Hepatocyte (in vitro differentiated cells): Measurements from ENCODE around the gene IDE. TPM values are rescaled to one million over a fixed set of nuclear protein-coding genes. Genes with fewer than 3 reads are reported as not detected.
A peak's percentile ranks its signal among the peaks of the same experiment; 100 is the strongest.
"Not testable (repeated sequence)": the region's sequence is repeated elsewhere in the genome, so short reads cannot be mapped to it uniquely, and the experiment has no call there.

Experiments
- DNase-seq: peaks from one replicate; pipeline ENCODE4 v3.0.0-alpha.2; 2016; ENCODE audit warnings: low spot score
- H2AFZ ChIP-seq: fragments of 200-600 bp; sonication (generic); 2 replicates; pipeline ENCODE4 v1.6.0; 2016; ENCODE audit warnings: antibody characterized with exemption, mild to moderate bottlenecking
- H3K27ac ChIP-seq: fragments of 200-600 bp; sonication (generic); 2 replicates; pipeline ENCODE4 v1.5.1; 2016; ENCODE audit warnings: mild to moderate bottlenecking
- H3K27me3 ChIP-seq: fragments of 200-600 bp; sonication (generic); 2 replicates; pipeline ENCODE4 v1.6.1; 2016
- H3K36me3 ChIP-seq: fragments of 200-600 bp; sonication (generic); replicated peaks from 2 replicates; pipeline ENCODE4 v1.5.1; 2016; ENCODE audit warnings: low read depth; ENCODE audit not compliant: insufficient read depth
- H3K4me1 ChIP-seq: fragments of 200-600 bp; sonication (generic); 2 replicates; pipeline ENCODE4 v1.5.1; 2016; ENCODE audit warnings: mild to moderate bottlenecking, moderate library complexity; ENCODE audit not compliant: insufficient read depth
- H3K4me2 ChIP-seq: fragments of 200-600 bp; sonication (generic); 2 replicates; pipeline ENCODE4 v1.6.0; 2016
- H3K4me3 ChIP-seq: fragments of 200-600 bp; sonication (generic); 2 replicates; pipeline ENCODE4 v1.5.1; 2016; ENCODE audit warnings: mild to moderate bottlenecking
- H3K79me2 ChIP-seq: fragments of 200-600 bp; sonication (generic); 2 replicates; pipeline ENCODE4 v1.6.0; 2017; ENCODE audit warnings: mild to moderate bottlenecking
- H3K9me2 ChIP-seq: fragments of 200-600 bp; sonication (generic); replicated peaks from 2 replicates; pipeline ENCODE4 v1.6.0; 2017; ENCODE audit warnings: mild to moderate bottlenecking; ENCODE audit not compliant: insufficient read depth
- H3K9me3 ChIP-seq: fragments of 200-600 bp; sonication (generic); 2 replicates; pipeline ENCODE4 v1.5.1; 2016; ENCODE audit warnings: low read depth, mild to moderate bottlenecking
- H4K20me1 ChIP-seq: fragments of 200-600 bp; sonication (generic); 2 replicates; pipeline ENCODE4 v1.6.0; 2016; ENCODE audit warnings: mild to moderate bottlenecking; ENCODE audit not compliant: insufficient read depth, poor library complexity, severe bottlenecking
- CTCF ChIP-seq: fragments of 200-600 bp; sonication (generic); IDR thresholded peaks from 2 replicates; pipeline ENCODE4 v1.5.1; 2016; ENCODE audit warnings: antibody characterized with exemption, mild to moderate bottlenecking; ENCODE audit not compliant: poor library complexity
- EZH2 ChIP-seq: fragments of 200-600 bp; sonication (generic); IDR thresholded peaks from 2 replicates; pipeline ENCODE4 v1.6.1; 2016; ENCODE audit warnings: antibody characterized with exemption, mild to moderate bottlenecking, borderline replicate concordance
- EZH2phosphoT487 ChIP-seq: fragments of 200-600 bp; sonication (generic); IDR thresholded peaks from one replicate; pipeline ENCODE4 v1.6.1; 2018; ENCODE audit warnings: antibody characterized with exemption, mild to moderate bottlenecking, low read depth, moderate library complexity; ENCODE audit not compliant: unreplicated experiment, severe bottlenecking
- WGBS: methylation state at CpG from one replicate; pipeline ENCODE4 v1.1.6; 2016; ENCODE audit warnings: low lambda C conversion rate; ENCODE audit errors: missing lambda C conversion rate; 5-methylcytosine and 5-hydroxymethylcytosine counted together
- polyA plus RNA-seq: library from polyadenylated mRNA; unstranded; fragments of >200 nt; fragmentation: Nextera tagmentation; extraction: Ambion mirVana; gene quantifications from 2 replicates; pipeline ENCODE4 v1.2.1, GENCODE V29; 2016
- total RNA-seq: library from RNA; depleted of rRNA; stranded (reverse); fragments of >200 nt; gene quantifications from 2 replicates; pipeline ENCODE4 v1.2.3, GENCODE V29; 2014

IDE gene
- total and polyA plus RNA-seq, 2 experiments from 2014 or later = 16.6 to 39.7 TPM

DNA sequence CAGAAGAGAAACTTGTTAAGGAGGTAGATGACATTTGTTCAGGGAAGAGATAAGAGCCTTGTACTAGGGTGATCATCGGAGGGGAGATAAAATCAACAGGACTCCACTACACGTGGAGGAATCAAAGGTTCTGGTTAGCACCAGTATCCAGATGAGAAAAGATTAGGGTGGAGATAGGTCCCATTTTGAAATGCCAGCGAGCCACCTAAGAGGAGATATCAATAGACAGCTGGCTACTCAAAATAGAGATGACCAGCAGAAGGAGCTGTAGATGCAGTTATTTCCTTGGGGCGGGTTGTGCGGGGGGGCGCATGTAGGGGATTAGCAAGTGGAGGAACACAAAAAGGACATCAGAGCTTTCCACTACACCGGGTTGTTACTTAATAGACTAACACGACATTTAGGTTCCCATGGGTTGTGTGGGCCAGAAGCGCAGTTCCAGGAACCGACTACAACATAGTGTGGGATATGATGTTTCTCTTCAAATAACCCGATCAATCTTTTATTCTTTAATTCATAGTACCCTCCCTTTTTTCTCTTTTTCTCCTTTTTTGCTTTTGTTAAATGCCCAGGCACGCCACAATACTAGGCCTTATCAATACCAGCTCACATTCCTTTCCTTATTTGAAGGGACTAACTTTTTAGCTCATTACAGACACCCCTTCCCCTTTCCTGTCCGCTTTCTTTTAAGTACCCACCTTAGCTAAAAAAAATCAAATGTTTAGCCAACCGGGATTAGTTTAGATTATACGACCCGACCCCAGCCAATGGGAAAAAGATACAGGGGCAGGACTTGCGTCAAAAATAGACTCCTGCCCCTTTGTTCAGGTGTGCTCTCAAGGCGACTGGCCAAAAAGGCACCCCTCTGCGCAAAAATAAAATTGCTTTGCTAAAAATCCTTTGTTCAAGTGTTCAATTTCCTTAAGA, 17.0 kb upstream of the IDE start:
- peak overlapping the region; percentile 97 for H3K27ac ChIP-seq
- DNase-seq = peak; percentile 60

DNA sequence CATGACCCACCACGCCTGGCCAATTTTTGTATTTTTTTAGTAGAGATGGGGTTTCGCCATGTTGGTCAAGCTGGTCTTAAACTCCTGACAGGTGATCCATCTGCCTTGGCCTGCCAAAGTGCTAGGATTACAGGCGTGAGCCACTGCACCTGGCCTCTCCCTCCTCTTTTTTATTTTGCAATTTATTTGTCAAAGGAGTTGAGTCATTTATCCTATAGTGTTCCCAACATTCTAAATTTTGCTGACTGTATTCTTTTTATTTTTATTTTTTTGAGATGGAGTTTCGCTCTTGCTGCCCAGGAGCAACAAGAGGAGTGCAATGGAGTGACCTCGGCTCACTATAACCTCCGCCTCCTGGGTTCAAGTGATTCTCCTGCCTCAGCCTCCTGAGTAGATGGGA, 8.5 kb upstream of the IDE start:
- not testable (repeated sequence) for H3K9me3 ChIP-seq, H4K20me1 ChIP-seq, H3K36me3 ChIP-seq, H3K4me1 ChIP-seq, H3K4me2 ChIP-seq, H3K4me3 ChIP-seq, H3K27me3 ChIP-seq, H3K79me2 ChIP-seq, DNase-seq, H3K27ac ChIP-seq, H3K9me2 ChIP-seq, H2AFZ ChIP-seq
- 97% methylated on average over 6 of the region's 6 CpGs for WGBS

More for the DNA sequence above, 17.0 kb upstream of the IDE start:
- H3K4me1 ChIP-seq = peaks cover 4% of the 10 kb centered on the region
- no peaks in the 10 kb centered on the region for H3K9me3 ChIP-seq
- H3K9me2 ChIP-seq = no peaks in the 10 kb centered on the region
- H3K79me2 ChIP-seq = peaks cover 22% of the 10 kb centered on the region
- H3K27me3 ChIP-seq = no peaks in the 10 kb centered on the region
- H3K36me3 ChIP-seq = no peaks in the 10 kb centered on the region
- peak overlapping the region; percentile 74 for H2AFZ ChIP-seq
- peak overlapping the region; percentile 27 for H3K4me3 ChIP-seq
- TF ChIP-seq CTCF = peak; percentile 41
- no peak for TF ChIP-seq EZH2phosphoT487
- peak overlapping the region; percentile 79 for H3K4me2 ChIP-seq
- 32% methylated on average over 19 of the region's 19 CpGs for whole genome bisulfite sequencing
- H4K20me1 ChIP-seq = no peaks in the 10 kb centered on the region

- no peaks in the 10 kb centered on the region for H3K9me2 ChIP-seq
- H3K9me3 ChIP-seq = no peaks in the 10 kb centered on the region
- H3K27me3 ChIP-seq = no peaks in the 10 kb centered on the region
- TF ChIP-seq EZH2phosphoT487 (no peak), CTCF (no peak), EZH2 (no peak)
- H3K79me2 ChIP-seq = peaks cover 26% of the 10 kb centered on the region
- no peak for DNase-seq
- no peak overlapping the region for H2AFZ ChIP-seq
- H4K20me1 ChIP-seq = peaks cover 4% of the 10 kb centered on the region
- H3K4me1 ChIP-seq = peaks cover 8% of the 10 kb centered on the region
- H3K4me3 ChIP-seq = no peak overlapping the region
- H3K36me3 ChIP-seq = no peaks in the 10 kb centered on the region
- H3K27ac ChIP-seq = no peak overlapping the region
- no peak overlapping the region for H3K4me2 ChIP-seq
Observed at GRCh38 chr10:92575961-92576360, 2.1 kb upstream of the IDE start.

- no peaks in the 10 kb centered on the region for H3K36me3 ChIP-seq
- no peaks in the 10 kb centered on the region for H3K27me3 ChIP-seq
- H2AFZ ChIP-seq = peak overlapping the region; percentile 99
- peaks cover 8% of the 10 kb centered on the region for H3K4me1 ChIP-seq
- H3K27ac ChIP-seq = peak overlapping the region; percentile 97
- no peaks in the 10 kb centered on the region for H3K9me3 ChIP-seq
- H3K4me2 ChIP-seq = peak overlapping the region; percentile 89
- peaks cover 4% of the 10 kb centered on the region for H4K20me1 ChIP-seq
- no peaks in the 10 kb centered on the region for H3K9me2 ChIP-seq
- H3K79me2 ChIP-seq = peaks cover 38% of the 10 kb centered on the region
- TF ChIP-seq CTCF (no peak), EZH2 (no peak), EZH2phosphoT487 (no peak)
- no peak for DNase-seq
- WGBS = 11% methylated on average over 22 of the region's 22 CpGs
- H3K4me3 ChIP-seq = peak overlapping the region; percentile 94
Observed at GRCh38 chr10:92574548-92575261, 812 bp upstream of the IDE start.
